SK-N-SH treated with all-trans-retinoic acid at 6 μM for 48 hours (cell line): ENCODE results near the gene KIAA1755.

ENCODE experiments used
- ATAC-seq: fragments of 200-7000 bp; cut with Tn5 transposase; 3 replicates; pipeline ENCODE4 v1.9.1; 2020; ENCODE audit warnings: mild to moderate bottlenecking, moderate library complexity
- ARNTL ChIP-seq: fragments of 450-650 bp; formaldehyde crosslinking; IDR thresholded peaks from 2 replicates; pipeline ENCODE4 v1.5.0; 2020; ENCODE audit warnings: low read depth, mild to moderate bottlenecking, moderate library complexity, borderline replicate concordance
- BACH2 ChIP-seq: fragments of 250-450 bp; sonication (Bioruptor Pico); IDR thresholded peaks from 2 replicates; pipeline ENCODE4 v1.9.0; 2021; ENCODE audit warnings: mild to moderate bottlenecking, borderline replicate concordance
- CREB5 ChIP-seq: fragments of 250-450 bp; sonication (Bioruptor Pico); IDR thresholded peaks from 2 replicates; pipeline ENCODE4 v1.5.1; 2020; ENCODE audit warnings: low read depth, mild to moderate bottlenecking, moderate library complexity
- CSDC2 ChIP-seq: fragments of 250-450 bp; sonication (Bioruptor Pico); IDR thresholded peaks from 2 replicates; pipeline ENCODE4 v1.5.0; 2020; ENCODE audit warnings: mild to moderate bottlenecking, moderate library complexity
- CSRNP3 ChIP-seq: fragments of 250-450 bp; sonication (Bioruptor Pico); IDR thresholded peaks from 2 replicates; pipeline ENCODE4 v1.5.1; 2021; ENCODE audit warnings: mild to moderate bottlenecking, moderate library complexity
- ESRRG ChIP-seq: fragments of 250-450 bp; sonication (Bioruptor Pico); IDR thresholded peaks from 2 replicates; pipeline ENCODE4 v1.6.1; 2021; ENCODE audit warnings: mild to moderate bottlenecking
- GLIS3 ChIP-seq: fragments of 250-450 bp; sonication (Bioruptor Pico); IDR thresholded peaks from 2 replicates; pipeline ENCODE4 v1.5.0; 2020; ENCODE audit warnings: mild to moderate bottlenecking, moderate library complexity
- ISL1 ChIP-seq: fragments of 250-450 bp; sonication (Bioruptor Pico); IDR thresholded peaks from 2 replicates; pipeline ENCODE4 v2.1.2; 2022; ENCODE audit warnings: mild to moderate bottlenecking, moderate library complexity
- OSR1 ChIP-seq: fragments of 250-450 bp; sonication (Bioruptor Pico); IDR thresholded peaks from 2 replicates; pipeline ENCODE4 v1.8.0; 2022; ENCODE audit warnings: moderate library complexity, mild to moderate bottlenecking, inconsistent platforms
- PATZ1 ChIP-seq: fragments of 250-450 bp; sonication (Bioruptor Pico); IDR thresholded peaks from 2 replicates; pipeline ENCODE4 v1.8.0; 2020; ENCODE audit warnings: mild to moderate bottlenecking, moderate library complexity, borderline replicate concordance
- POU6F1 ChIP-seq: fragments of 250-450 bp; sonication (Bioruptor Pico); IDR thresholded peaks from 2 replicates; pipeline ENCODE4 v1.8.0; 2021; ENCODE audit warnings: low read depth, mild to moderate bottlenecking, moderate library complexity, borderline replicate concordance
- PPARA ChIP-seq: fragments of 250-450 bp; sonication (Bioruptor Pico); IDR thresholded peaks from 2 replicates; pipeline ENCODE4 v1.5.0; 2020; ENCODE audit warnings: mild to moderate bottlenecking, borderline replicate concordance
- RARB ChIP-seq: fragments of 250-450 bp; sonication (Bioruptor Pico); IDR thresholded peaks from 2 replicates; pipeline ENCODE4 v1.8.0; 2021; ENCODE audit warnings: mild to moderate bottlenecking, moderate library complexity
- SNAI2 ChIP-seq: fragments of 250-450 bp; sonication (Bioruptor Pico); IDR thresholded peaks from 2 replicates; pipeline ENCODE4 v1.5.0; 2020; ENCODE audit warnings: mild to moderate bottlenecking, moderate library complexity
- TCF4 ChIP-seq: fragments of 250-450 bp; sonication (Bioruptor Pico); IDR thresholded peaks from 2 replicates; pipeline ENCODE4 v1.8.0; 2021; ENCODE audit warnings: mild to moderate bottlenecking, moderate library complexity, borderline replicate concordance
- ZC3H10 ChIP-seq: fragments of 250-450 bp; sonication (Bioruptor Pico); IDR thresholded peaks from 2 replicates; pipeline ENCODE4 v1.5.1; 2021; ENCODE audit warnings: mild to moderate bottlenecking, moderate library complexity
- ZFP3 ChIP-seq: fragments of 250-450 bp; sonication (Bioruptor Pico); IDR thresholded peaks from 2 replicates; pipeline ENCODE4 v1.5.0; 2020; ENCODE audit warnings: mild to moderate bottlenecking, moderate library complexity
- ZFP30 ChIP-seq: fragments of 450-650 bp; formaldehyde crosslinking; IDR thresholded peaks from 2 replicates; pipeline ENCODE4 v1.5.0; 2022; ENCODE audit warnings: mild to moderate bottlenecking, moderate library complexity
- ZNF565 ChIP-seq: fragments of 450-650 bp; formaldehyde crosslinking; conservative IDR thresholded peaks from 2 replicates; pipeline ENCODE4 v1.5.0; 2020; ENCODE audit warnings: low read depth, mild to moderate bottlenecking, moderate library complexity
- ZNF70 ChIP-seq: fragments of 450-650 bp; formaldehyde crosslinking; IDR thresholded peaks from 2 replicates; pipeline ENCODE4 v1.5.0; 2020; ENCODE audit warnings: mild to moderate bottlenecking, moderate library complexity
- ZNF8 ChIP-seq: fragments of 450-650 bp; formaldehyde crosslinking; IDR thresholded peaks from 2 replicates; pipeline ENCODE4 v1.5.0; 2020; ENCODE audit warnings: mild to moderate bottlenecking, moderate library complexity

KIAA1755 gene

GRCh38 chr20:38201356-38201755, 59.2 kb downstream of the KIAA1755 start:
- TF ChIP-seq RARB (CRISPR knock-in tag) (no peak), ZFP30 (CRISPR knock-in tag) (no peak), PPARA (CRISPR knock-in tag) (no peak), ESRRG (CRISPR knock-in tag) (no peak), SNAI2 (no peak), ZNF70 (CRISPR knock-in tag) (no peak), CSRNP3 (CRISPR knock-in tag) (no peak), ISL1 (no peak)
- TF ChIP-seq, all 23 proteins: peak for 0
- peak; percentile 90 for ATAC-seq

GRCh38 chr20:38200646-38201045, 59.9 kb downstream of the KIAA1755 start:
- no peak for ATAC-seq
- TF ChIP-seq CREB5: no peak
- no peak for TF ChIP-seq TCF4 (CRISPR knock-in tag)
- no peak for TF ChIP-seq SNAI2
- no peak for TF ChIP-seq ZC3H10 (CRISPR knock-in tag)
- TF ChIP-seq ZNF70 (CRISPR knock-in tag): no peak
- no peak for TF ChIP-seq GLIS3 (CRISPR knock-in tag)
- TF ChIP-seq PPARA (CRISPR knock-in tag): no peak
- no peak for TF ChIP-seq PATZ1 (CRISPR knock-in tag)
- TF ChIP-seq ZFP30 (CRISPR knock-in tag): no peak
- TF ChIP-seq ARNTL (CRISPR knock-in tag): no peak
- TF ChIP-seq ZNF565: no peak
- TF ChIP-seq RARB (CRISPR knock-in tag): no peak
- no peak for TF ChIP-seq OSR1 (CRISPR knock-in tag)
- no peak for TF ChIP-seq ZNF8
- no peak for TF ChIP-seq ESRRG (CRISPR knock-in tag)
- no peak for TF ChIP-seq CSDC2 (CRISPR knock-in tag)
- TF ChIP-seq, all 23 proteins: peak for 0

- no peak for ATAC-seq
- TF ChIP-seq ARNTL (CRISPR knock-in tag) (no peak), CREB5 (no peak), GLIS3 (CRISPR knock-in tag) (no peak), POU6F1 (CRISPR knock-in tag) (no peak), PATZ1 (CRISPR knock-in tag) (no peak), ZFP3 (CRISPR knock-in tag) (no peak), BACH2 (CRISPR knock-in tag) (no peak), ZNF70 (CRISPR knock-in tag) (no peak), ZNF565 (no peak), ZNF8 (no peak), OSR1 (CRISPR knock-in tag) (no peak), CSRNP3 (CRISPR knock-in tag) (no peak)
Observed at GRCh38 chr20:38199501-38200390, 60.8 kb downstream of the KIAA1755 start.
